PC-3 (cell line): ENCODE data around the gene ANTXR2. TPM values are rescaled to one million over a fixed set of nuclear protein-coding genes. Genes with fewer than 3 reads are reported as not detected.
A peak's percentile ranks its signal among the peaks of the same experiment; 100 is the strongest.

ENCODE experiments used
- ATAC-seq: fragments of 200-7000 bp; cut with Tn5 transposase; 2 replicates; pipeline ENCODE4 v1.9.1; 2020; ENCODE audit warnings: mild to moderate bottlenecking, moderate library complexity
- BruUV-seq: library from RNA; stranded (reverse); fragments of 400-500 nt; replicated peaks from 2 replicates; lab custom pipeline; 2021; lab: Mats Ljungman, UMichigan
- CTCF ChIA-PET: fragments of 300-600 bp; sonication (Branson Sonifier 250); formaldehyde crosslinking; loops from one replicate; lab custom pipeline; 2022; ENCODE audit warnings: antibody characterized with exemption; lab: Charles Lee
- POLR2A ChIA-PET: fragments of 300-600 bp; sonication (Branson Sonifier 250); formaldehyde crosslinking; loops from one replicate; lab custom pipeline; 2022; ENCODE audit warnings: antibody characterized with exemption; ENCODE audit not compliant: unreplicated experiment; lab: Charles Lee
- DNase-seq: peaks from one replicate; pipeline ENCODE4 v3.0.0-alpha.2; 2015
- H2AFZ ChIP-seq: fragments of 300-600 bp; sonication (generic); 2 replicates; pipeline ENCODE4 v1.6.0; 2016; ENCODE audit warnings: antibody characterized with exemption, low read length
- H3F3A ChIP-seq: fragments of 300-600 bp; sonication (generic); one replicate; pipeline ENCODE4 v1.6.0; 2017; ENCODE audit warnings: antibody characterized with exemption, low read length, control low read depth, mild to moderate bottlenecking; ENCODE audit not compliant: unreplicated experiment
- H3K27ac ChIP-seq: fragments of 300-600 bp; sonication (generic); 2 replicates; pipeline ENCODE4 v1.5.1; 2016; ENCODE audit warnings: mild to moderate bottlenecking, low read length
- H3K27me3 ChIP-seq: fragments of 300-600 bp; sonication (generic); 2 replicates; pipeline ENCODE4 v1.6.1; 2016; ENCODE audit warnings: low read length, mixed read lengths
- H3K36me3 ChIP-seq: fragments of 300-600 bp; sonication (generic); 2 replicates; pipeline ENCODE4 v1.6.1; 2016; ENCODE audit warnings: low read depth, mixed run types, low read length, mixed read lengths
- H3K4me1 ChIP-seq: fragments of 300-600 bp; sonication (generic); 2 replicates; pipeline ENCODE4 v1.5.1; 2016; ENCODE audit warnings: low read length; ENCODE audit not compliant: insufficient read depth
- H3K4me2 ChIP-seq: fragments of 300-600 bp; sonication (generic); 2 replicates; pipeline ENCODE4 v1.6.0; 2016; ENCODE audit warnings: low read length
- H3K4me3 ChIP-seq: fragments of 300-600 bp; sonication (generic); 2 replicates; pipeline ENCODE4 v1.5.1; 2016; ENCODE audit warnings: mild to moderate bottlenecking, low read length, mixed read lengths
- H3K79me2 ChIP-seq: fragments of 300-600 bp; sonication (generic); 2 replicates; pipeline ENCODE4 v1.6.1; 2017; ENCODE audit warnings: low read length, mixed read lengths
- H3K9ac ChIP-seq: fragments of 300-600 bp; sonication (generic); 2 replicates; pipeline ENCODE4 v1.6.0; 2016; ENCODE audit warnings: mild to moderate bottlenecking, low read length
- H3K9me2 ChIP-seq: fragments of 300-600 bp; sonication (generic); replicated peaks from 2 replicates; pipeline ENCODE4 v1.6.1; 2016; ENCODE audit warnings: mixed run types, low read length, mixed read lengths
- H3K9me3 ChIP-seq: fragments of 300-600 bp; sonication (generic); 2 replicates; pipeline ENCODE4 v1.6.1; 2016; ENCODE audit warnings: low read length, mixed read lengths
- H4K20me1 ChIP-seq: fragments of 300-600 bp; sonication (generic); 2 replicates; pipeline ENCODE4 v1.6.1; 2016; ENCODE audit warnings: low read length, mixed read lengths
- CTCF ChIP-seq: fragments of 300-600 bp; sonication (generic); conservative IDR thresholded peaks from 2 replicates; pipeline ENCODE4 v1.5.1; 2017; ENCODE audit warnings: antibody characterized with exemption, low read depth, mild to moderate bottlenecking, low read length
- EZH2 ChIP-seq: fragments of 300-600 bp; sonication (generic); IDR thresholded peaks from one replicate; pipeline ENCODE4 v1.6.1; 2017; ENCODE audit warnings: antibody characterized with exemption, mild to moderate bottlenecking, low read length; ENCODE audit not compliant: unreplicated experiment
- EZH2phosphoT487 ChIP-seq: fragments of 300-600 bp; sonication (generic); IDR thresholded peaks from 2 replicates; pipeline ENCODE4 v1.6.1; 2018; ENCODE audit warnings: mild to moderate bottlenecking, antibody characterized with exemption, low read length, borderline replicate concordance
- intact Hi-C: fragments of 100-400 bp; cut with micrococcal nuclease; formaldehyde crosslinking; loops from 2 replicates; pipeline ENCODE4 v1.9.0; 2023
- total RNA-seq: library from RNA; depleted of rRNA; stranded (reverse); fragments of >200 nt; gene quantifications from 2 replicates; pipeline ENCODE4 v1.2.3, GENCODE V29; 2014

The ANTXR2 gene
- total RNA-seq, 1 experiment from 2014 or later = 43.9 TPM

- intact Hi-C loops = no loop called here
- Histone ChIP-seq H3K9me3 (no peaks in the 10 kb centered on the region), H3K36me3 (no peaks in the 10 kb centered on the region), H3K9me2 (no peaks in the 10 kb centered on the region), H3K27ac (no peak overlapping the region), H3K79me2 (no peaks in the 10 kb centered on the region), H3K4me1 (no peaks in the 10 kb centered on the region), H3K4me3 (no peak overlapping the region), H3K9ac (no peak overlapping the region), H4K20me1 (no peaks in the 10 kb centered on the region), H3K27me3 (no peaks in the 10 kb centered on the region), H3F3A (no peaks in the 10 kb centered on the region), H3K4me2 (no peak overlapping the region), H2AFZ (no peak overlapping the region)
- ChIA-PET CTCF (no interaction called here), POLR2A (no interaction called here)
- DNase-seq (no peak), ATAC-seq (no peak)
- no peak for TF ChIP-seq EZH2phosphoT487
- no peak for TF ChIP-seq EZH2
- TF ChIP-seq CTCF = no peak
- TSS peak; percentile 1 for BruUV-seq
Observed at GRCh38 chr4:79948261-79948660, 124.8 kb downstream of the ANTXR2 start.

- ChIA-PET POLR2A (no interaction called here), CTCF (no interaction called here)
- BruUV-seq = no TSS peak
- H3K36me3 ChIP-seq = no peaks in the 10 kb centered on the region
- no peaks in the 10 kb centered on the region for H4K20me1 ChIP-seq
- H3K9me2 ChIP-seq = no peaks in the 10 kb centered on the region
- no peak overlapping the region for H2AFZ ChIP-seq
- H3K4me1 ChIP-seq = no peaks in the 10 kb centered on the region
- H3K9me3 ChIP-seq = no peaks in the 10 kb centered on the region
- intact Hi-C loops = no loop called here
- ATAC-seq = no peak
- no peak overlapping the region for H3K4me2 ChIP-seq
- no peak for DNase-seq
- no peaks in the 10 kb centered on the region for H3F3A ChIP-seq
- no peak for TF ChIP-seq EZH2
- no peak for TF ChIP-seq EZH2phosphoT487
- TF ChIP-seq CTCF = no peak
- H3K79me2 ChIP-seq = no peaks in the 10 kb centered on the region
- no peak overlapping the region for H3K9ac ChIP-seq
- no peaks in the 10 kb centered on the region for H3K27me3 ChIP-seq
- H3K27ac ChIP-seq = no peak overlapping the region
- no peak overlapping the region for H3K4me3 ChIP-seq
Observed at GRCh38 chr4:79947386-79947785, 125.6 kb downstream of the ANTXR2 start.

GRCh38 chr4:79935274-79935673 is 137.8 kb downstream of the ANTXR2 start:
- no peaks in the 10 kb centered on the region for H3K79me2 ChIP-seq
- no peaks in the 10 kb centered on the region for H3K36me3 ChIP-seq
- no peak overlapping the region for H3K4me2 ChIP-seq
- intact Hi-C loops = no loop called here
- no peak for ATAC-seq
- no peak overlapping the region for H3K27ac ChIP-seq
- BruUV-seq = no TSS peak
- H3K27me3 ChIP-seq = no peaks in the 10 kb centered on the region
- no peak overlapping the region for H3K4me3 ChIP-seq
- no peak for DNase-seq
- ChIA-PET CTCF (no interaction called here), POLR2A (interaction anchor here (0.6 kb wide), 1 partner anchor 1955 kb away, joined by 4 read pairs; no protein-coding TSS in a partner anchor)
- no peaks in the 10 kb centered on the region for H3K4me1 ChIP-seq
- TF ChIP-seq CTCF (no peak), EZH2 (no peak), EZH2phosphoT487 (no peak)
- no peaks in the 10 kb centered on the region for H3F3A ChIP-seq
- no peaks in the 10 kb centered on the region for H3K9me2 ChIP-seq
- H2AFZ ChIP-seq = no peak overlapping the region
- no peaks in the 10 kb centered on the region for H4K20me1 ChIP-seq
- H3K9ac ChIP-seq = no peak overlapping the region
- no peaks in the 10 kb centered on the region for H3K9me3 ChIP-seq
